HG03439 (cell line): Measurements from ENCODE around the gene LAMTOR3.

ENCODE experiments used
- ATAC-seq: cut with Tn5 transposase; IDR thresholded peaks from one replicate; pipeline ENCODE4 v1.9.1; 2021; ENCODE audit warnings: mild to moderate bottlenecking, moderate library complexity; ENCODE audit not compliant: unreplicated experiment

LAMTOR3 gene, protein sequence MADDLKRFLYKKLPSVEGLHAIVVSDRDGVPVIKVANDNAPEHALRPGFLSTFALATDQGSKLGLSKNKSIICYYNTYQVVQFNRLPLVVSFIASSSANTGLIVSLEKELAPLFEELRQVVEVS

DNA sequence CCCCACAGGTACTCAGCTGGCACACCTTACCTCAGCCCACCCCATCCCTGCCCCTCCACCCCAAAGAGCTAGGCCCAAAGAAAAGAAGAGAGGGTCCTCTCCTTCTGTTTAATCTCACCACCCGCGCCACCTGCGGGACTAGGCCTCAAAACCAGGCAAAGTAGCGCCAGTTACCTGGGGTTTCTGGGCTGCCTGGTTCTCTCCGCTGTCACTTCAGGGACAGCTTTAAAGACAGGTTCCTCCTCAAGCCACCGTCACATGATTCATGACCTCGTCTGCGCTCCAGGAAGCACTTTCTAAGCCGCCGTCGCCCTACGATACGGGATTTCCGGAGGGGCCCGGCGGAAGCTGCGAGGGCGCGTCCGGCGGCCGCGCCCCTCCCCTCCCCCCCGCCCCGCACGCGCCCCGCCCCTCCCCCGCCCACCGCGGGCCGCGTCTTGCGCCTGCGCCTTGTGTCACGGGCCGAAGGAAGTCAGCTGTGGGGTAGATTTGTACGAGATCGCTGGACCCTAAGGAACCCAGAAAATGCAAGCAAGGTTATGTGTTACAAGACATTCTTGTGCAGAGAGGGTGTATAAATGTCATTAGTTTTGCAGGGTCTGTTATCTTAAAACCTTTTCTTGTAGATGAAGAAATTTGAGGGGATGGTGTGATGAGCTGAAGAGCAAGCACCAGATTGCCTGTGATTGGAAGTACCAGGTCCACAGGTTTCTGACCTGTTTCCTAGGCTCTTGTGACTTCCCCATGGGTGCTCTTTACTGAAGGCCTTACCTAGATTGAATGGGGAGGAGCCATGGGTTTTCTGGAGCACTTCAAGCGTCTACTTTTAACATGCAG lies at the start of gene LAMTOR3:
Gene LAMTOR3 (minus strand): TSS at position 267 of the 837 bp plus-strand sequence. CDS start 464 bp downstream, outside the sequence.
- ATAC-seq = peak; percentile 100

DNA sequence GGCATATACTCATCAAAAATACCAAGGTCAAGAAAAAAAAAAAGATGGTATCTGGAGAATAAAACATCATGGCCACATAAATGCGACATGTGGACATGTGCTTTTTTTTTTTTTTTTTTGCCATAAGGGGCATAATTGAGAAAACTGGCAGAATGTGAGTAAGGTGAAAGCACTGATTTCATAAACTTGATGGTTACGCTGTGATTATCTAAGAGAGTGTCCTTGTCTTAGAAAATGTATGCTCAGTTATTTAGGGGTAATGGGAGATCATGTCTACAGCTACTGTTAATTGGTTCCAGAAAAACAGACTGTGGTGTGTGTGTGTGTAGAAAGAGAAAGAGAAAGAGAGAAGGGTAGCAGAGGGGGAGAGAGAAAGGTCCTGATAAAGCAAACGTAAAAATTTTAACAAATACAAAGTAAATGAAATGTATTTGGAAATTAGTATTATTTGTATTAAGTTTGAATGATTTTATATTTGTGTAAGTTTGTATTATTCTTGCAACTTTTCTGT lies 44.1 kb upstream of the LAMTOR3 start:
- no peak for ATAC-seq

DNA sequence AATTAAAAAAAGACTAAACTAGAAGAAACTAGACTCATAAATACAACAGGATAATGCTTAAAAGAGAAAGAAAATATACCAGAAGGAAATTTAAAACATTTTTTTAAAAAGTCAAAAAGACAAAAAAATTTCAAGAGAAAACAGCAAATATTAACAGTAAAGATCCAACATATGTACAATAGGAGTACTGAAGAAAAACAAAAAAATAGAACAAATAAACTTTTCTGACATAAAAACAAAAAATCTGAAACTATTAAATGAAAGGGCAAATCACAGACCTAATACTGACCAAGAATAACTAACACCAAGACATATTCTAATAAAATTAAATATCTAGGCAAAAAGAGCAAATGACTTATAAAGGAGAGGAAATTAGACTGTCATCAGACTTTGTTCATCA lies 40.7 kb upstream of the LAMTOR3 start:
- no peak for ATAC-seq

- ATAC-seq = no peak
These were observed 33.3 kb upstream of the LAMTOR3 start for GRCh38 chr4:99927566-99927965.

DNA sequence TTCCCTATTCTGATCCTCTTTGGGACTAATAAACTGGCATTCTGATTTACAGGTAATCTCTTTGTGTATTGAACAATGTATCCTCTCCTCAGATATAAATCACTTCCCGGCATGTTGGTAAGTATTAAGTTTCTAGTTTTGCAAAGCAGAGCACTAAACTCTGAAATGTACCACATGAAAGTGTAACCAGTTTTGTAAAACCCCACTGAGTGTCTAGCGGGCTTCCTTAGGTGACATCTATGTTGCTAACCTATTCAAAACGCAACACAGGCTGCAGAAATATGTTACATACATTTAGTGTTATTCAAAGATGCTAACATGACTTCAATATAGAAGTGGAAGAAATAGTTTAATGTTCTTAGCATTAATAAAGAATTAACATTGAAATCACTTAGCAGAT lies 26.9 kb upstream of the LAMTOR3 start:
- ATAC-seq = no peak

GRCh38 chr4:99918656-99919055 lies 24.4 kb upstream of the LAMTOR3 start:
- ATAC-seq = no peak

GRCh38 chr4:99917575-99917974 lies 23.3 kb upstream of the LAMTOR3 start:
- ATAC-seq = no peak

- ATAC-seq = no peak
These were observed 21.2 kb upstream of the LAMTOR3 start for GRCh38 chr4:99915449-99915848.

- no peak for ATAC-seq
These were observed 771 bp upstream of the LAMTOR3 start for GRCh38 chr4:99894998-99895397.

GRCh38 chr4:99893839-99894160 lies 427 bp downstream of the LAMTOR3 start:
- no peak for ATAC-seq

DNA sequence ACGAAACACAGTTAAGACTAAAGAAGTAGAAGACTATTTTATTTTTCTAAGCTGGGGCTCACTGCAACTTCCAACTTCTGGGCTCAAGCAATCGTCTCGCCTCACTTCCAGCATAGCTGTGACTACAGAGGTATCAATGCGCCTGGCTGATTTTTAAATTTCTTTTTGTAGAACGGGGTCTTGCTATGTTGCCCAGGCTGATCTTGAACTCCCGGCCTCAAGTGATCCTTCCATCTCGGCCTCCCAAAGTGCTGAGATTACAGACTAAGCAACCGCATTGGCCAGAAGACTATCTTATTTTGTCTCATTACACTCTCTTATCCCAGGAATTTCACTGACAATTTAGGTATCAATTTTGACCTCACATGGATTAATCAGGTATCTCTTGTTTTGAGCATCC lies 1.2 kb downstream of the LAMTOR3 start:
- no peak for ATAC-seq

DNA sequence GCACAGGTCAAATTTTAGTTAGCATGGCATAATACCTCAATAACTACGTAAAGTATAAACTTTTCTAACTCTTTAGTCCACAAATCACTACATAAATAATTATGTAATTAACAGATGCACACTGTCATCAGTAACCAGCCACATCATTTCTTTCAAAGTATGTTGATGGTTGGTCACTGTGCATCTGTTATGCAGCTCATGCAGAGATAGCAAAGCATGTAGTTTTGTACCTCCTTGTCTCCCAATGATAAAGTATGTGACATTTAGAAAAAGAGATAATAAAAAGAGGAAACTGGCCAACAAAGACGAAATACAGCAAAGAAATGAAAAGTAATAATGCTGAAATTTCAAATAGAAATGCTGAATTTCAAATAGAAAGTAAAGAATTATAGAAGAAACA lies 2.9 kb downstream of the LAMTOR3 start:
- no peak for ATAC-seq

DNA sequence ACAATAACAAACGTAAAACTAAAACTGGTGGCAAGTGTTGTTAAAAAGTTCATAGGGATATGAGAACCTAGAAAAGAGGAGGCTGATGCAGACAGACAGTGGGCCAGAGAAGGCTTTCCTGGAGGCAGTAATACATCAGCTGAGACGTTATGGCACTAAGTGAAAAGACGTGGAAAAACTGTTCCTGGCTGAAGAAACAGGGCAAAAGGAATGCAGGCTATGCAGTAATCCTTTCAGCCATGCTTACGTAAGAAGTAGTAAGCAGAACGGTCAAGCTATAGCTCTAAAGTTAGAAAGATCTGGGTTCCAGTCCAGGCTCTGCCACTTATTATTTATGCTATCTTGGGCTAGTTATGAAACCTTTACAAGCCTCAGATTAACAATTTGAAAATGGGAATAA lies 6.4 kb downstream of the LAMTOR3 start:
- no peak for ATAC-seq

- ATAC-seq = no peak
These were observed 8.1 kb downstream of the LAMTOR3 start for GRCh38 chr4:99886146-99886545.

- no peak for ATAC-seq
These were observed 8.5 kb downstream of the LAMTOR3 start for GRCh38 chr4:99885687-99886086.

- peak; percentile 53 for ATAC-seq
These were observed 9.1 kb downstream of the LAMTOR3 start for GRCh38 chr4:99885063-99885664.

GRCh38 chr4:99879458-99879857 lies 14.8 kb downstream of the LAMTOR3 start:
- no peak for ATAC-seq

GRCh38 chr4:99878604-99879003 lies 15.6 kb downstream of the LAMTOR3 start:
- no peak for ATAC-seq

GRCh38 chr4:99876946-99877345 lies 17.3 kb downstream of the LAMTOR3 start:
- ATAC-seq = no peak

GRCh38 chr4:99875071-99875470 lies 19.2 kb downstream of the LAMTOR3 start:
- no peak for ATAC-seq

GRCh38 chr4:99872570-99872969 lies 21.7 kb downstream of the LAMTOR3 start:
- ATAC-seq = no peak

DNA sequence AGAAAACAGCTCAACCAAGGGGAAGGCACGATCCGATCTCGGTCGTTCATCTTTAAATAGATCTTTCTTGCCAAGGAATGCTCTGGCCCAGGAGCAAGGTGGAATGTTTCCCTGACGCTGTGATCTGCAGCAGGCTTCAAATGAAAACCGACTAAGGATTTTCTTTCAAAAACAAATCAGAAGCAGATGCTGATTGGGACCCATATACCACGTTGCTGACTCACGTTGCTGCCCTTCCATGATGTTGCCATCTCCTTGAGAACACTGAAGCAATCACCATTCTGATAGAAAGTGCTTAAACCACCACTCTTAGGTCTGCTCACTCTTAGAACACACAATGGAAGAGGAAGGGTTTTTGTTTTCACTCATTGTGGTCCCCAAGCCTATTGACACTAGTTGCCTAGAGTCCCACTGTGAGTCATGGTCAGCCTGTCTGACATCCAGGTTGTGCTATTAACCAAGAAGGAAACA lies 26.1 kb downstream of the LAMTOR3 start:
- ATAC-seq = no peak
